HG03571 (cell line): Measurements from ENCODE around the gene DNAH14.
"Not testable (repeated sequence)": the region's sequence is repeated elsewhere in the genome, so short reads cannot be mapped to it uniquely, and the experiment has no call there.

Source experiments
- ATAC-seq: cut with Tn5 transposase; IDR thresholded peaks from one replicate; pipeline ENCODE4 v1.9.1; 2021; ENCODE audit not compliant: unreplicated experiment

Gene DNAH14

GRCh38 chr1:225242611-225243010, 313.1 kb downstream of the DNAH14 start:
- no peak for ATAC-seq

GRCh38 chr1:225250432-225250831, 321.0 kb downstream of the DNAH14 start:
- peak; percentile 93 for ATAC-seq

GRCh38 chr1:225253173-225253572, 323.7 kb downstream of the DNAH14 start:
- ATAC-seq, result no peak

GRCh38 chr1:225253784-225254183, 324.3 kb downstream of the DNAH14 start:
- ATAC-seq, result no peak

GRCh38 chr1:225254676-225255075, 325.2 kb downstream of the DNAH14 start:
- no peak for ATAC-seq

GRCh38 chr1:225257081-225257480, 327.6 kb downstream of the DNAH14 start:
- no peak for ATAC-seq

GRCh38 chr1:225258811-225259210, 329.3 kb downstream of the DNAH14 start:
- no peak for ATAC-seq

GRCh38 chr1:225259542-225259941, 330.1 kb downstream of the DNAH14 start:
- ATAC-seq, result no peak

GRCh38 chr1:225260319-225260718, 330.8 kb downstream of the DNAH14 start:
- no peak for ATAC-seq

GRCh38 chr1:225277445-225277844, 348.0 kb downstream of the DNAH14 start:
- no peak for ATAC-seq

- ATAC-seq, result no peak
These were observed 351.1 kb downstream of the DNAH14 start for GRCh38 chr1:225280563-225280962.

GRCh38 chr1:225290244-225290643, 360.8 kb downstream of the DNAH14 start:
- ATAC-seq, result no peak

- no peak for ATAC-seq
These were observed 370.1 kb downstream of the DNAH14 start for GRCh38 chr1:225299624-225300023.

GRCh38 chr1:225300381-225300780, 370.9 kb downstream of the DNAH14 start:
- no peak for ATAC-seq

GRCh38 chr1:225304996-225305395, 375.5 kb downstream of the DNAH14 start:
- no peak for ATAC-seq

- not testable (repeated sequence) for ATAC-seq
These were observed 381.1 kb downstream of the DNAH14 start for GRCh38 chr1:225310544-225310943.

GRCh38 chr1:225318706-225319575, 389.5 kb downstream of the DNAH14 start:
- peak; percentile 85 for ATAC-seq

- ATAC-seq, result no peak
These were observed 390.4 kb downstream of the DNAH14 start for GRCh38 chr1:225319871-225320270.

- no peak for ATAC-seq
These were observed 392.3 kb downstream of the DNAH14 start for GRCh38 chr1:225321784-225322183.

- no peak for ATAC-seq
These were observed 399.6 kb downstream of the DNAH14 start for GRCh38 chr1:225329041-225329440.

- ATAC-seq, result not testable (repeated sequence)
These were observed 400.5 kb downstream of the DNAH14 start for GRCh38 chr1:225329996-225330395.

- ATAC-seq, result no peak
These were observed 403.2 kb downstream of the DNAH14 start for GRCh38 chr1:225332686-225333085.
